NK-92 (cell line): Measurements from ENCODE around the gene COX7A2L.

Experiments used
- DNase-seq: peaks from one replicate; lab custom pipeline; 2025; ENCODE audit not compliant: unreplicated experiment; lab: John Stamatoyannopoulos, UW

COX7A2L gene

GRCh38 chr2:42321452-42322064 is 39.5 kb downstream of the COX7A2L start:
- DNase-seq: no peak

DNA sequence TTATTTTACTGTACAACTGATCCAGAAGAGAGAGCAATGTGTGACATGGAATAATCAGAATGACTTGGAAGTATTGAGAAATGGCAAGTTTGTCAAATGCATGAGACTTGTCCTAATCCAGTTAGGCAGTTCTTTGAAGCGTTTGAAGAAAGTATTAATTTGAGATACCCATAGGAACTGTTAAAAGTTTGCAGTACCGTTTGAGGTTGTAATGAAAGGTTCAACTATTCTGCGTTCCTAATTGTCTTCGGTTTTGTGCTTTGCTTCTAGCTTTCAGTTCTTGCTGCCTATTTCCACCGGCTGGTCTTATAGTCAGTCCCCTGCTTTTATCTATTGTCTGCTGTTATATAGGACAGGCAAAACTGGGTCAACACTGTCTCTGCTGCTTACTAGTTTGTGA is 41.8 kb downstream of the COX7A2L start:
- no peak for DNase-seq

DNA sequence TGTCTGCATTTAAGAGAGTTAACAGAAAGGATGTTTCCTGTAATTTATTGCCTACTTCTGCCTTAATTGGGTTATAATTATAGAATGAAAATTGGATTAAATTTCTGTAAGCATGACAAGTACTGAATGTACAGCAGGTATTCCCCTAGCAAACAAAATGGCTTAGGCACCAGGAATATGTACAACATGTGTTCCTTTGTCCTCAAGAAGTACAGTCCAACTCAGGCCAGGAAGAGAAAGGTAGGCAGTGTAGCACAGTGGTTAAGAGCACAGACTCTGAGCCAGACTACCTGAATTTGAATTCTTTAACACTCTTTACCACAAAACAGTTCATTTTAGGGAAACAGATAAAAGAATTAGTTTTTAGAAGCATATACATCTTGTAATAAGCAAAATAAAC is 43.1 kb downstream of the COX7A2L start:
- no peak for DNase-seq

DNA sequence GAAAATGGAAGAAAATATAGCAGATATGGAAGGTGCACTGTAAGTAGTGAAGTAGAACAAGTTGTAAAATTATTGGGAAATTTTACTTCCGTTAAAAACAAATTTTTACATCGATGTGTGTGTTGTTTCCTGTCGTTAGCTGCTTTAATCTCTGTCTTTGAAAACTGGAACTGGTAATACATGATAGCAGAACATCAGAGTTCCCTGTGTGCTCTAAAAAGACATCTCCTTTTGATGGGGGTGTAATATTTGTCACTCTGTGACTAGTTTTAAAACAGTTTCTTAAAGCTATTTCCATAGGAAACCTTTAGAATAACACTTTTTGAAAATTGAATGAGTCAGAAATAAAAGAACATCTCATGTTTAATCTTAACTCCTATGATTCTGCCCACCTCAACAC is 43.5 kb downstream of the COX7A2L start:
- no peak for DNase-seq

DNA sequence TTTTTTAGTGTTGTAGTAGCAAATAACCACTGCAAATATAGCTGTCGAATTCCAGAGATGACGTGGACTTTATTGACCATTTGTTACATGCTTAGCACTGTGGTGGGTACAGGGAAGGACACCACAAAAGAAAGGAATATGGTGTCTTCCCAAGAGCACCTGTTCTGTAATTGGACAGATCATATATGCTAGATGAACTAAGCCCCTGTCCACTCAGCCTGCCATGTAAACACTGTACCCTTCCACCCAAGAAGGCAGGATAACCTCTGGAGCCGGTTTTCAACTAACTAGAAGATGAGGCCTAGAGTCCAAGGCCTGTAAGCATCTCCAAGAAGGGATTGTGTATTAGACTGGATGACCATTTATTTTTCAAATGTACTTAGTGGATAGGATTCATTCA is 44.1 kb downstream of the COX7A2L start:
- DNase-seq: no peak

DNA sequence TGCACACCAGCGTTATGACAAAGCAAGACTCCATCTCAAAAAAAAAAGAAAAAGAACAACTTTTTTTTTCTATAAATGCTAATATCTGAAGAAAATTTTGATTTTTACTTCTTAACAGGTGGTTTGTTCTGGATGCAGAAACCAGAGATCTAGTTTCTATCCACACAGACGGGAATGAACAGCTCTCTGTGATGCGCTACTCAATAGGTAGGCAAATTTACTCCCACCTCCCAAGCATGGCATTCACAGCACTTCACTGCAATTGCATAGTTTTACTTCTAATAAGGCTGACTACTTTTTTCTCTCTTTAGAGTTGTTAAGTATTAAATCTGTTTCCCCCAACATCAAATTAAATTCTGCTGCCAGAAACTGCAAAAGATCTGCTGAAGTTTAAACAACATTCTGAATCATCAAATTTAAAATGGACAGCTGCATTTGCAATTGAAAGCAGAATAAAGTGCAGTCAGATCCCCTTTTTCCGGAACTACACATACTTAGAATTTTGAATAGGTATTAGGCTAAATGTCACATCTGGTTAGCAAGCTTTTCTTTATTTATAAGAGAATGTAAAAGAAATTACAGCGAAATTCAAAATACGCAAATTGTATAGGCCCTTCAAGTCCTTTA is 45.1 kb downstream of the COX7A2L start:
- DNase-seq: no peak

GRCh38 chr2:42314892-42315468 is 46.0 kb downstream of the COX7A2L start:
- no peak for DNase-seq

DNA sequence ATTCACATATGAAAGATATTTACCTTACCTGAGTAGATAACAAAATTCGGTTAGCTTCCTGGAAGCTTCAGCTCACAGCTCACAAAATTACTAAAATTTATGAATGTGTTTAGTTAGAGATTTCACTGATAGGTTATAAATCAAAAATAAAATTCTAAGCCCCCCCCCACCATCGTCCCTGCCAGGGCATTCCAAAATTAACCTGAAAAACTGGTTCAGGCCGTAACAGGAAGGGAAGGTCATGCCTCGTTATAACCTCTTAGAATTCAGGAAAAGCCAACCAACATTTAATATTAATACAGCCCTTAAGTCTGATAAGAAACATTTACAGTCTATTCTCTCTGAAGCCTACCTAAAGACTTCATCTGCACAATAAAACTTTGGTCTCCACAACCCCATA is 48.9 kb downstream of the COX7A2L start:
- no peak for DNase-seq

DNA sequence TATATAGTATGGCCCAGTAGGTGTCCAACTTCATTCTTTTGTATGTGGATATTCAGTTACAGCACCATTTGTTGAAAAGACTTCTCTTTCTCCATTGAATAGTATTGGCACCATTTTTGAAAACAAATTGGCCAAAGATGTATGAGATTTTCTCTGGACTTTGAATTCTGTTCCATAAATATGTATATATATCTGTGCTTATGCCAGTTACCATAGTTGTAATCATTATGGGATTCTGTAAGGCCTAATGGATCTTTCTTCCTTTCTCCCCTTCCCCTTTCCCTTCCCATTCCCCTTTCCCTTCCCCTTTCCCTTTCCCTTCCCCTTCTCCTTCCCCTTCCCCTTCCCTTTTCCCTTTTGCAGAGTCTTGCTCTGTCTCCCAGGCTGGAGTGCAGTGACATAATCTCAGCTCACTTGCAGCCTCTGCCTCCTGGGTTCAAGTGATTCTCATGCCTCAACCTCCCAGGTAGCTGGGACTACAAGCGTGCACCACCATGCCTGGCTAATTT is 51.0 kb downstream of the COX7A2L start:
- no peak for DNase-seq

DNA sequence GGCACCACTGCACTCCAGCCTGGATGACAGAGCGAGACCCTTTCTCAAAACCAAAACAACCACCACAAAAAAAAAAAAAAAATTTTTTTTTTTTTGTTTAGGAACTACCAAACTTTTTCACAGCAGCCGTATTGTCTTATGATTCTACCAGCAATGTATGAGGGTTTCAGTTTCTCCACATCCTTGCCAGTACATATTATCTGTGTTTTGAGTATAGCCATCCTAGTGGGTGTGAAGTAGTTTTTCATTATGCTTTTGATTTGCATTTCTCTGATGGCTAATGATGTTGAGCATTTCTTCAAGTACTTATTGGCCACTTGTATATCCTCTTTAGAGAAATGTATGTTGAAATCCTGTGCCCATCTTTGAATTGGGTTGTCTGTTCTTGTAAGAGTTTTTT is 51.7 kb downstream of the COX7A2L start:
- no peak for DNase-seq

DNA sequence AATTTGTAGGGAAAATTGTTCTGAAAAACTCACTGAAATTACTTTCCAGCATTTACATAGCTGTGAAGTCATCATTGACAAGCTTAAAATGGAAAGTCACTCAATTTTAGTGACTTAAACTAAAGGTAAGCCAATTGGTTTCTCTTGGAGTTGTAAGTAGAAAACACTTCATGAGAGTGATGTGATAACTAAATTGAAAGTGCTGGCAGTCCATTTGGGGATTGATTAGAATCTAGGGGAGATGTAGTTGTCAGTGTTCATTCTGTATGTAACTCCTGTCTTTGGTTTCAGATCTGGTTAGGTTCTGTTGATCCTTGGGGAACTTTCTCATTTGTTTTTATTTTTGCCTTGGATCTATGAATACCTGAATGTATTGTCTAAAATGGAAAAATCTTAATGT is 53.8 kb downstream of the COX7A2L start:
- no peak for DNase-seq

DNA sequence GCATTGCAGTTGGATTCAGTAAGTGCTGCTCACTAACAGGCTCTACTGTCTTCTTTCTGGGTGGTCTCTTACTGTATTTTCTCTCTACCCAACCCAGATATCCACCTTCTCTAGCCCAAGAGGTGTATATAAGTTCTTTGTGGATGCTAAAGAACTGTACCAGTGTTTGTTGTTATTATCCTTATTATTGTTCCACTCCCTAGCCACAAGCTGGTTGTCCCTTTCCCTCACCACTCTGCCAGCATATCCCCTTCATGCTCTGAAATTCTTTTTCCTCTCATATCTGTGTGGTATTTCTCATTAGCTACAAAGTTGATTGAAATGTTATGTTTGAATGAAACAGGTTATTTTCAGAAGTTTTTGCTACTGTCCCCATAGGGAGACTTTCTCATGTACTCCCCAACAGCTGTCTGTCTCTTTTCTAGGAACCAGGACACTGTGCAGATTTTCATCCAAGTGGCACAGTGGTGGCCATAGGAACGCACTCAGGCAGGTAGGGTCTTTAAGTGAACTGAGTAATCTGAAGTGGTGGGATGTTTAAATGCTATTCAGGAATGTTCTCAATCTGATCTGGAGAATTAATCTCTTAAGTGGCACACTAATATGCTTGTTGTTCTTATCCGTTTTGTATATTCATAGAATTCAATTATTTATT is 56.8 kb downstream of the COX7A2L start:
- DNase-seq: no peak

GRCh38 chr2:42303252-42303651 is 57.8 kb downstream of the COX7A2L start:
- no peak for DNase-seq

DNA sequence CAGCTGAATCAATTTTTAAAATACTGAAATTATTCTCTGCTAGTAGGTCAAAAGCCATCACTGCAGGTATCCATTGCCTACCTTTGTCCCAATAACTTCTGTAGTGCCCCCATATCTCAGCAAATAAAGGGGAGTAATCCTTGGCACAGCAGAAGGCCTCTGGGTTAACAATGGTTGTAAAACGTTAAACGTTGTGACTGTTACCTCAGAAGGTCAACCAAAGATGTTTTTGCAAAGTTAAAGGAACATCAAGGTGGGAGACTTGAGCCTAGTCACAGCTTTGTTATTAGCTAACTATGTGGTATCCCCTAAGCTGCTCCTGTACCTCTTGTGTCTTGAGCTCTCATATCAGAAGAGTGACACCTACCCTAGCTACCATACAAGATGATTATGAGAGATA is 60.5 kb downstream of the COX7A2L start:
- DNase-seq: no peak
